ENCODE results near the gene SUDS3.

The SUDS3 gene

DNA sequence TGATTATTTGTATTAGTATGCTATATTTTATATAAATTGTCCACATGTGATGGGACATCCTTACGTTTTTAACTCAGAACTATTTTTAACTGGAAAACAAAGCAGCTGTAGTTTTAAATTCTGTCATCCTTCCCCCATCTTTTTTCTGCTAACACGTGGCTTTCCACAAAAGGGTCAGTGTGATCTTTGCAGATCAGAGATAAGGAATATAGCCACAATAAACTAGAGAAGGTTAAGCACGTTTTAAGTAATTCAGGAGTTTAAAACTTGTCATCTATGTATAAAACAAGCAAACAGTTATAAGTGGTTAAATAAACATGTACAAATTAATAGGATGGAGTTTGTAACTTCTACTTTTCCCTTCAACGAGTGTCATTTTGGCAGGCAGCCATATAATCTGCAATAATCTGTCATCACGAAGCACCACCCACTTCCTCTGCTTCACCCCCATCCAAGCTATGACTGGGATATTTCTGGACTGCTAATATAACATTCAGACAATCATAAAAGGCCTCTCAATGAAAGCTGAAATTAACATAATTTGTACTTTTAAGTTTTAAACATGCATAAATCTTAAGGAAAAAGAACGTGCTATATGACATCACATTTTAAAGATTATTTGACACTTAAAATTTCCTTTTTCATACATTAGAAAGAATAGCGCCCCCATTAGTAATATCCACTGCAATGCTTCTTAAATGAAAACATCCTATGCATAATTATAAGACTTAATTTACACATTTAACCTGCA lies 18.9 kb upstream of the SUDS3 start:
- peak in 1 of 2 donors; percentile 84 for DNase-seq

- DNase-seq = no peak
These were observed 18.4 kb upstream of the SUDS3 start for GRCh38 chr12:118358008-118358359.

DNA sequence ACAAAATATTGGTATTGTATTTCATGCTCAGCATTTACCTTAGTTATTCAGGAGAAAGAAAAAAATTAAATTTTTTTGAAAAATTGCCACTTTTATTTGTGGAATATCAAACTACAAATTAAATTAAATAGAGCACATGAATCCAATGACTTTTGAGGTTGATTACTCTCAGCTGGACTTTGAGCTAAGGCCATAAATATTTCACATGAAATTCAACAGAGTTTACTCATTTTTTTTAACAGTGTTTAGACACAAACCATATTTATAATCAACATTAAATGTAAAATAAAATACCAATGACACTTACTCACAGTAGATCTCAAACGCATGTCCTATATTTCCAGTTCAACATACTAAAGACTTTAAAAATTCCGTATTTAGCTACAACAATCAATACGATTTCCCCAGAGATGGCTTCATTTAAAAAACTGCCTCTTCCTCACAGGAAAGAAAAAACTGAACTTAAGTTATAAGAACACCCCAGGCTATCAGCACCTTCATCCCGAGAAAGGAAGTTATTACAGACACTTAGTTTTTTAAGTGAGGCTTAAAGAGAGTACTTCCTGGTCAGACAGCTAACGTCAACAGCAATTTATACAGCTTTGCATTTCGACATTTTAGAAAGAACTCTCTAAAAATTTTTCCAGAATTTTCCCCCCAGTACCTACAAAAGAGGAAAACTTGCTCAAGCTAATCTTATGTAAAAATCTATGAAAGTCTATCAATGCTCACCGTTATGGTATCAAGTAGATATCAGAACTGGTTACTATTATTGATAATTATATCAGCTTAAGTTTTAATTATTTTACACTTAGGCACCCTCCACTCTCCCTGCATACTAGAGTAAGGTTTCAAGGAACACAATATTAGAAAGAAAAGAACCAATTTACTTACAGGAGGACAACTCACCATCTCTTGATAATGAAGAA lies 17.5 kb upstream of the SUDS3 start:
- DNase-seq = no peak

- no peak for DNase-seq
These were observed 16.8 kb upstream of the SUDS3 start for GRCh38 chr12:118359541-118359915.

GRCh38 chr12:118361092-118361404 lies 15.3 kb upstream of the SUDS3 start:
- no peak for DNase-seq

DNA sequence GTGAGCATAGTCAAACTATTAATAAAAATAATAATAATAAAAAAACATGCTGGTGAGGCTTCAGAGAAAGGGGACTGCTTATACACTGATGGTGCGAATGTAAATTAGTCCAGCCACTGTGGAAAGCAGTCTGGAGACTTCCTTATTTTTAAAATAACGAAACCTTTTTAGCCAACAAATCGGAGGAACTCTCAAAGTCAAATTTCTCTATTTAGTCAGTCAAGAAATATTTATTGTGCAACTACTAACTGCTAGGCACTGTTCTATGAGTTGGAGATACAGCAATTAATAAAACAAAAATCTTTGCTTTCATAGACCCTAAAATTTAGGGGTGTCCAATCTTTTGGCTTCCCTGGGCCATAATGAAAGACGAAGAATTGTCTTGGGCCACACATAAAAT lies 14.5 kb upstream of the SUDS3 start:
- no peak for DNase-seq

DNA sequence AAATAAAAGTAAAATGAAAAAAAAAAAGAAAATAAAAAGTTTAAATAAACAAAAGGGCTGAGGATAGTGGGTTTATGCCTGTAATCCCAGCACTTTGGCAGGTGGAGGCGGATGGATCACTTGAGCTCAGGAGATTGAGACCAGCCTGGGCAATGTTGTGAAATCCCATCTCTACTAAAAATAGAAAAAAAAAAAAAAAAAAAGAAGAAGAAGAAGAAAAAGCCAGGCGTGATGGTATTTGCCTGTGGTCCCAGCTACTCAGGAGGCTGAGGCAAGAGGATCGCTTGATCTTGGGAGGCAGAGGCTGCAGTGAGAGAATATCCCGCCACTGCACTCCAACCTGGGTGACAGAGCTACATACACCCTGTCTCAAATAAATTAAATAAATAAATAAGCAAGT lies 7.5 kb upstream of the SUDS3 start:
- no peak for DNase-seq

GRCh38 chr12:118370601-118371000 lies 5.8 kb upstream of the SUDS3 start:
- no peak for DNase-seq

DNA sequence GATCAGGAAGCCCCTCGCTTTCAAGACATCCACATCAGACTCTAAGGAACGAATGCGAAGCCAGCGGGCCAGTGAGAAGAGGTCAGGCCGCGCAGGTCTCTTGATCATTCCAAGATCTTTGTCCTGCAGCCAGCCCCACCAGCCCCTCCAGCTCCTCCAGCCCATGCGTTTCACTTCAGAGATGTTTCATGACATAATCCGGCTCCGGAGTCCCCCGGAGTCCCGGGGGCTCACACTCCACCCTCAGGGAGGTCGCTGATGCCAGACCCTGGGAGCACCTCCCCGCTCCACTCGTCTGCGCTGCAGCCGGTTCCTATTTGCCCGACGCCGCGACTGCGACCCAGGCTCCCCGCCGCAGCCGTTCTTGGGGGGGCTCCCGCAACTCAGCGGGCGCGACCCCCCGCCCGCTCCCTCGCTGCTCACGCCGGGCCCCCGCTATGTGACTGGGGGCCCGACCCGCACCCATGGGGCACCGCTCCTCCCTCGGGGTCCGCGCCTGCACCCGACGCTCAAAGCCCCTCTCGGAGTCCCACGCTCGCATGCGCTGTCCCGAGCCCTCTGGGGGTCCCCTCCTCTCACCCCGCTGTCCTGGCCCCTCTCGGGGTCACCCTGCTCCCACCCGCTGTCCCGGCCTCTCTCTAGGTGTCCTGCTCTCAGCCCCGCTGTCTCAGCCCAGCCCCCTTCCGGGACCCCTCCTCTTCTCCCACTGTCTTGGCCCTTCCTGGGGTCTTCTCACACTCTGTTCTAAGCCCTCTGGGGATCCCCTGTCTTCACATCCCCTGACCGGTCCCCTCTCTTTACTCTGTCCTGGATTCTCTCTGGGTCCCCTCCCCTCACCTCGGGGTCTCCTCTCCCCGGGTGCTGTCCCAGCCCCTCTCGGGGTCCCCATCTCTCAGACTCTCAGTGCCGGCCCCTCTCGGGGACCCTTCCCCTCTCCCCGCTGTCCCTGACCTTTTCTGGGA lies 4.8 kb upstream of the SUDS3 start:
- no peak for DNase-seq

GRCh38 chr12:118372541-118373495 lies 3.5 kb upstream of the SUDS3 start, which contains the start of gene TAOK3:
Gene TAOK3 (minus strand): TSS chr12:118372907. CDS start chr12:118255567, 117,340 bp downstream.
- peak; percentile 91 to 98 for DNase-seq

GRCh38 chr12:118373616-118374015 lies 2.7 kb upstream of the SUDS3 start:
- no peak for DNase-seq

GRCh38 chr12:118374126-118374725 lies 2.1 kb upstream of the SUDS3 start:
- no peak for DNase-seq

DNA sequence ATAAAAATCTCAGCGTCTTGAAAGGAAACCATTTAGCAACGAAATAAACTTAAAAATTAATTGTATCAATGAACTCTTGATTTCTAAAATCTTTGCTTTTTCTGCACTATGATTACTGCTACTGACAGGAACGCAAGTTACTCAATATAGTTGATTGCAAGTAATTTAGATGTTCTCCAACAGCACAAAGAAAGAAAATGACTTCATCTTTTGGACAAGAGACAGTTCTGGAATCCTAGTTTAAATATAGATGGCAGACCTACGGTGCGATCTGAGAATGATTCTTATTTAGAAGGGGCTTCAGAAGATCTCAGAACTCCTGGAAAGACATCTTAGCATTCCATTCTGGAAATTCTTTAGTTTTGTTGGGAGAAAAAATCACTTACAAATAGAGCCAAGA lies 1.4 kb upstream of the SUDS3 start:
- no peak for DNase-seq

GRCh38 chr12:118375348-118375747 lies 1.0 kb upstream of the SUDS3 start:
- no peak for DNase-seq

DNA sequence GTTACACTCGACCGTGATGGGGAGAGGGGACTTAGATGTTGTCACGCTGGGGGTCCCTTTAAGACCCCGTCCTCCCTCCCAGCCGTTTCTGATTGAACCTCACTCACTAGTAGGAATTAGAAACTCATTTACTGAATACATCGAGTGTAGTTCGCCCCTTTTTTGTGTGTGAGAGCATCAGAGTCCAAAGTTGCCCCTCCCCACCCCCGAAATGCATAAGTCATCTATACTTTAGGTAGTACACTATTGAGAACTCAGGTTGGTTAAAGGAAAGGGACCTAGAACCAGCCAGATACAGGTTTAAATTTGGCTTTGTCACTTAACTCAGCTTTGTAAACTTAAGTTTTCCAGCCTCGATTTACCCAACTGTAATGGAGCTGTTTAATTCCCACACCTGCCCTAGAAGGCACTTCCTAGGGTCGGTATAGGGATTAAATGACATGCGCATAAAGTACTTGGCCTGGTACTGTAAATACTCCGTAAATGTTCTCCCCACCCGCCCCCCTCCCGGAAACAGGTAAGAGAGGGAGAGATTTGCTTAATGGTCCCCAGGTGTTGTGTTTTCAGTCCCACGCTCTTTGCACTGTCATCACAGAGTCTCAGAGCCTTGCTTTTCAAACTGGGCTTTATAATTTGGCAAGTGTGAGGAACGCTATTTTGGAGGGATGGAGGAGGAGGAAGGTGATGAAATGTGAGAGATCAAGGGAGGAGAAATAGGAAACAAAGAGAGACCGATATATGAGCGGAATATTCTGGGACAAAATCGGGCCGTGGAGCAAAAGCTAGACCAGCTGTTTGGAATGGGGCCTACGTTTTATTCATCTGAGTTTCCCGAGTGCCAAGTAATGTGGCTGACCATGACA lies 897 bp downstream of the SUDS3 start:
- DNase-seq = no peak

DNA sequence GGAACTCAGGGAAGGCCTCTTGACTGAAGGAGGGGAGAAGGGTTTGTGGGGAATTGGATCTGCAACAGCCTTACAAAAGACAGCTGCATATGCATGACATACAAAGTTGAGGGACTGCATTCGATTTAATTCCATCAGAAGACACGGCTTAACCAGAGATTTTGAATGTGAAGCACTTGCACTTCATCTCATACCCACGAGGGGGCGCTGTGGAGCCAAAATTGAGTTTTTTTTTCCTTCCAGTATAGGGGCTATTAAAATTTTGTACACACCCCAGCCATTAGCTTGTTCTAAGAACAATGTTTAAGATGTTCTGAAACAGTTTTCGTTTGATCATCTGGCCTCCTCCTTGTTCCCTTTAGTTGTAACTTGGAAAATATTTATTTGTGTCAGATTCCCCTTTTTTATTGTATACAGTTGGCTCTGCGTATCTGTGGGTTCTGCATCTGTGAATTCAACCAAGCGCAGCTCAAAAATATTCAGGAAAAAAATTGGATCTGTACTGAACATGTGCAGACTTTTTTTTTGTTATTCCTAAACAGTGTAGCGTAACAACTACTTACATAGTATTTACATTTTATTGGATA lies 1.6 kb downstream of the SUDS3 start:
- peak; percentile 41 for DNase-seq

GRCh38 chr12:118391424-118391823 lies 15.1 kb downstream of the SUDS3 start:
- no peak for DNase-seq

- DNase-seq = no peak
These were observed 15.5 kb downstream of the SUDS3 start for GRCh38 chr12:118391836-118392235.

DNA sequence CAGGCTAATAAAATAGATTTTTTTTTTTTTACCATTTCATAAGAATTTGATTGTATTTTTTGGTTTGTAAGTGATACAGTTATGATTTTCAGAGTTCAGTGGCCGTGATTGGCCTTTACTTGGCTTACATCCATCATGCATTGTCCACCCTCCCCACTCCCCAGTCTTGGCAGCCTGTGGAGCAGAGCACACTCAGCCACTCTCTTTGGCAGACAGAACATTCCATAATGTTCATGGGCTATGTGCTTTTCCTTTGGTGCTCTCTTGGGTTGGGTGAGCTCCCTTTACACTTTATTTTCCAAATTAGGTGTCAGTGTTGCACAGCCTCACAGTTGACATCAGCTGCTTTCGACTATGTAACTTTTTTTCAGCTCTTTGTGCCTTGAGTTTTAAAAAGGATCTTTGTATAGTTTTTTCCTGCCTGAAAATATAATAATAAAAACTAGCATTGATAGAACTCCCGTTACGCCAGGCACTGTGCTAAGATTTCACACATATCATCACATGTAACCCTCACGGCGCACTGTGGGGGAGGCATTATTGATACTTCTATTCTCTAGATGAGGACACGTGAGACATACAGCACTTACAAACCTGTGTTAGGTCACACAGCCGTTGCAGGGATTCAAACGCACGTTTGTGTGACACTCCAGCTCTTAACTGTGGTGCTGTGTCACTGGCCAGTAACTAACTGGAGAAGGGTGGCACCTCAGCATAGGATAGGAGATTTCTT lies 21.5 kb downstream of the SUDS3 start:
- no peak for DNase-seq

Measured in bone marrow (tissue), 2 donors.